GM18505 (cell line): ENCODE data around the gene ELFN2.

ENCODE experiments used
- ATAC-seq: cut with Tn5 transposase; IDR thresholded peaks from one replicate; pipeline ENCODE4 v1.9.1; 2021; ENCODE audit not compliant: unreplicated experiment
- POLR2A ChIP-seq: IDR thresholded peaks from 4 replicates; pipeline ENCODE4 v1.6.1; 2011; ENCODE audit warnings: borderline replicate concordance; ENCODE audit not compliant: insufficient read depth, insufficient read length; ENCODE audit errors: extremely low read depth

The ELFN2 gene

DNA sequence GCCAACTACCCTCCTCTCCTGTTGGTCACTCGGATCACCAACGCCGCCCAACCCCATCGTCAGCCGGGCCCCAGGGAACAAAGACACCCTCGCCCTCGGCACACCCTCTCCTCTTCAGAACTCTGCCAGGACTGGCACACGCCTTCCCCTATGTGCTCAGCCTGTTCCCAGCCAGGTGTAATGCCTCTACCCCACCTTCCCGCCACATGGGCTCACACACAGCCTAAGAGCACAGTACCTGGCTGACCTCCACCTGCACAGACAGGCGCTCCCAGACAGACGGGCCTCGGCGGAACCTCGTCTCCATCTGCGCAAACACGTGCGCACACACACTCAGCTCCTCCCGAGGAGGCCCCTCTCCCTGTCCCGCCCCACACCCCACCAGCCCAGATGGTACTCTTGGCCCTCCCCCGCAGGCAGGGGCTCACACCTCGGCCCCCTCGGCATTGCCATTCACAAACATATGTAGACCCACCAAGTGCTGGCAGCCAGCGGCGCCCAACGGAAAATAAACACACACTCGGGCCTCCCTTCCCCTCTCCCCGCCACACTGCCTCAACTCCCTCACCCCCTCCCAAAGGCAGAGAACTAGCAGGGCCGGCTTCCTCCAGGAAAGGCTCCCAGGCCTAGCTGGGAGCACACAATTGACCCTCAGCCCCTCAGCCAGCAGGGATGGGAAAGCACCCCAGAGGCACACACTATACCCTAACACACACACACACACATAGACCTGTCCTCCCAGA, 8.5 kb downstream of the ELFN2 start:
- ATAC-seq = no peak
- TF ChIP-seq POLR2A = no peak

DNA sequence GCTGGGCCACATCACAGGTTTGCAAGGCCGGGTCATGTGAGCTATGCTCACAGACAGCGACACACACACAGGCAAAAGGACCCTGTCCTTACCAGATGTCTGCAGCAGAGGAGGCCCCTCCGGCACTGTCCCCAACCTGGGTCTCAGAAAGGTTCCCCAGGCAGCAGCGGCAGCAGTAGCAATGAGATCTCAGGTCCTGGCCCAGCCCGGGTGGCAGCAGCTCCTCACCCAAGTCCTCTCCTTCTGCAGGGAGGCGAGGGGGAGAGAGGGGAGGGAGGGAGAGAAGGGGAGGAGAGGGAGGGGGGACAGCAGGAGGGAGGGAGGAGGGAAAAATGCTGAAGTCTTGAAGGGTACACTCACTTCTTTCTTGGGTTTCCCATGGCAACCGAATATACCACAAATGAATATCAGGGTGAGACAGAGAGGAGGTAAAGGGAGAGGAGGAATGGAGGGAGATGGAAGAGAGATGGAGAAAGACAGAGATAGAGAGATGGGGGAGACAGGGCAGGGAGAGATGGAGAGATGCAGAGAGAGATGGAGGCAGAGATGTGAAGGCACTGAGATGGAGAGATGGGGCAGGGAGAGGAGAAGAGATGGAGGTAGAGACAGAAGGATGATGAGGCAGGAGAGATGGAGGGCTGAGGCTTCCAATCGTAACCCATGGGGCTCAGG, 9.5 kb downstream of the ELFN2 start:
- no peak for ATAC-seq
- no peak for TF ChIP-seq POLR2A

DNA sequence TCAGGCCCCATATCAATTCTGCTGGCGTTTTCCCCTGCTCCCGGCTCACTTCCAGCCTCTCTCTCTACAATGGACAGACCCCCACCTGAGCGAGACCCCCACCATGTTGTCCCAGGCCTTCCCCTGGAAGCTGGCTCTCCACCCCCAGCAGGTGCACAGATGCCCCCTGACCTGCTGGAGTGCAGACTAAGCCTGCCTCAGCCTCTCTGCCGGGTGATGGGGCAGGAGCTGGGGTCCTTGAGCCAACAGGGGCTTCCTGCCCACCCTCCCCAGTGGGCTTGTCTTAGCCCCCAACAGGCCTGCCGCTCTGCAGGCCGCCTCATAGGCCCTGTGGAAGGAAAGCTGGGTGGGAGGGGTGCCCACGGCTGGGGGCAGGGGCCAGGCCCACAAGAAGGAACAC, 10.0 kb downstream of the ELFN2 start:
- TF ChIP-seq POLR2A = no peak
- ATAC-seq = no peak

DNA sequence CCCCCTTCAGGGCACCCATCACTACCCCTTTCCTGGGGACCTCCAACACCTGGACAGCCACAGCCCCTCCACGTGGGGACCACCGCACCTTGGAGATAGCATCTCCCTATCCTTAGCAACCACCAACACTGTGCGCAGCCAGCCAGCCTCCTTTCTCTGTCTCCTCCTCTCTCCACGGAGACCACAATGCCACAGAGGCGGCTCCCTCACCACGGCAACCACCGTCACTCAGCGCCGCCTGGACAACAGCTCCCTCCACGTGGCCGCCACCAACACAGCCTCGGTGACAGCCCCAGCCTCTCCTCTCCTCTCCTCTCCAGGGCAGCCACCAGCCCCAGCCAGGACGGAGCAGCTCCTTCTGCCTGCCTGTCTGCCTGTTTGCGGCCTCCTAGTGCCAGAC, 10.5 kb downstream of the ELFN2 start:
- TF ChIP-seq POLR2A = no peak
- no peak for ATAC-seq

GRCh38 chr22:37416389-37416788, 10.9 kb downstream of the ELFN2 start:
- ATAC-seq = no peak
- no peak for TF ChIP-seq POLR2A

GRCh38 chr22:37415210-37415609, 12.1 kb downstream of the ELFN2 start:
- ATAC-seq = no peak
- no peak for TF ChIP-seq POLR2A

- no peak for ATAC-seq
- TF ChIP-seq POLR2A = no peak
These were observed 13.0 kb downstream of the ELFN2 start for GRCh38 chr22:37414288-37414687.

DNA sequence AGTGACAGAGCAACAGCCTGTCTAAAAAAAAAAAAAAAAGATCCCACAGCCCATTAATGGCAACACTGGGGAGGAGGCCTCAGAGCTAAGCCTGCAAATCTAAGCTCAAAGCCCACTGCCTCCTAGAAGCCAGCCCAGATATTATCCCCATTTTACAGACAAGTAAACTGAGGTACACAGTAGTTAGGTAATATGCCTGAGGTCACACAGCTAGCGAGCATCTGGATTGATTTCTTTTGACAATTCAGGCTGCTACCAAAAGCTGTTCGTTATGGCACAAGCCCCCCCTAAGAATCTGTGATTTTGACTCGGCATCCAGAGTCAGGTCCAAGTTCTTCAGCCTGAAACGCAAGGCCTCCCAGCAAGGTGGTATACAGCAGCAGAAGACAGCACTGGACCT, 13.7 kb downstream of the ELFN2 start:
- TF ChIP-seq POLR2A = no peak

GRCh38 chr22:37412495-37413250, 14.6 kb downstream of the ELFN2 start:
- ATAC-seq = no peak
- no peak for TF ChIP-seq POLR2A

More for the DNA sequence above, 13.7 kb downstream of the ELFN2 start:
- no peak for ATAC-seq

- TF ChIP-seq POLR2A = no peak
- ATAC-seq = no peak
These were observed 15.6 kb downstream of the ELFN2 start for GRCh38 chr22:37411655-37412054.

- ATAC-seq = no peak
- no peak for TF ChIP-seq POLR2A
These were observed 16.9 kb downstream of the ELFN2 start for GRCh38 chr22:37410174-37411055.

GRCh38 chr22:37409459-37410050, 17.7 kb downstream of the ELFN2 start:
- TF ChIP-seq POLR2A = no peak
- no peak for ATAC-seq
